Right hindlimb (tissue), 1 donor: ENCODE measurements around the gene TLCD3A.
"Not testable (repeated sequence)": the region's sequence is repeated elsewhere in the genome, so short reads cannot be mapped to it uniquely, and the experiment has no call there.

Experiments
- DNase-seq: peaks from one replicate; pipeline ENCODE4 v3.0.0-alpha.2; 2018

Gene TLCD3A

DNA sequence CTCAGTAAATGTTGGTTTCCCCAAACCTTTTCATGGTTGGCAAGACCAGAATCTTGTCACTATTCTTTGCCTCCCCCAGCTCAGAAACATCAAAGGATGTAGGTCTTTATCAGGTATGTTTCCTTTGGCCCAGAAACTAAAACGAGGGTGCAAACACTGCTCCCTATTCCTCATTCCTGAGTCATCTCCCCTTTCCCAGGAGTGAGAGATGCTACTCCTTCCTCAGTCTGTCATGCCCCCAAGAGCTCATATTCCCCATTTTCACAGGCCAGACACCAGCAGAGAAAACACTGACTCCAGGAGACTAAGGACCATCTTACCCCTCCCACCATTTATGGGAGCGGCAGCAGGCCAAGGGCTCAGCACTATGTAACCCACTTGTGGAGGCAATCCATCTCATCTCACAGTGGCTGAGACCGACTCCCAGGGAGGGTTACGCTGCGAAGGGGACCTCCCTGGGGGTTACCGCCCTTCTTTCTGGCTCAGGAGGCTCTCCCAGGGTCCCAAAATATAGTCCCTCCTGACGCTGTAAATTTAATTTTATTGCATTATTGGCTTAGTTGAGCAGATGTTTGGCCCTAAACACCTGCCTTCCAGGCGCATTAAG, 18.1 kb downstream of the TLCD3A start:
- DNase-seq, result no peak

DNA sequence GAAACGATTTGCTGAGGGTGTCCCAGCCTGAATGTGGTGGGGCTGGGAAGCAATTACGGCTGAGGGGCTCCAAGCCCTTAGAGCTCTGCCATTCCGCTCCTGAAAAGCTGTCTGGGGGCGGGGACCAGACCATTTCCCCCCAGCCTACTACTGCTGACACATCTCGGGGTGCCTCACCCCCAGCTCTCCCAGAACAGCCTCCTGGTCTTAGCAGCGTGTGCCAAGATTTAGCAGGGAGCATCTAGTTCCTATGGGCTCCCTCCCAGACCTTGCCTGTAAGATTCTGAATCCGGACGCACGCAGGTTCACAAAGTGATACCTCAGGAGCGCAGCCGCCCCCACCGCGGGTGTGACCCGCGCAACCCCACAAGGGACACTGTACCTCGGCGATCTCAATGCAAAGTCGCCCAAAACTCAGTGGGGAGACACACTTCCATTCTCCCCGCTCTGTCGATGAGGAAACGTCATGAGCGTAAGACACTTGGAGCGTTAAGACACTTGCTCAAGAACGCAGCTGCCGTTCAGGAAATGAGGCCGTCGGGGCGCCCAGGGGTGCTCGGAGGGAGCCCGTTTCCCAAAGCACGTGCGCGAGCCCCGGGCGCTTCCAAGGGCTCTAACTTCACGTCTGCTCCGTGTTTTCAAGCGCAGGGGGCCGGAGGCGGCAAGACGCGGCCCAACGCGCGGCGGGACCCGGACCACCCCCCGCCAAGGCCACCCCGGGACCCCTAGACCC, 19.0 kb downstream of the TLCD3A start:
- DNase-seq, result peak; percentile 30

DNA sequence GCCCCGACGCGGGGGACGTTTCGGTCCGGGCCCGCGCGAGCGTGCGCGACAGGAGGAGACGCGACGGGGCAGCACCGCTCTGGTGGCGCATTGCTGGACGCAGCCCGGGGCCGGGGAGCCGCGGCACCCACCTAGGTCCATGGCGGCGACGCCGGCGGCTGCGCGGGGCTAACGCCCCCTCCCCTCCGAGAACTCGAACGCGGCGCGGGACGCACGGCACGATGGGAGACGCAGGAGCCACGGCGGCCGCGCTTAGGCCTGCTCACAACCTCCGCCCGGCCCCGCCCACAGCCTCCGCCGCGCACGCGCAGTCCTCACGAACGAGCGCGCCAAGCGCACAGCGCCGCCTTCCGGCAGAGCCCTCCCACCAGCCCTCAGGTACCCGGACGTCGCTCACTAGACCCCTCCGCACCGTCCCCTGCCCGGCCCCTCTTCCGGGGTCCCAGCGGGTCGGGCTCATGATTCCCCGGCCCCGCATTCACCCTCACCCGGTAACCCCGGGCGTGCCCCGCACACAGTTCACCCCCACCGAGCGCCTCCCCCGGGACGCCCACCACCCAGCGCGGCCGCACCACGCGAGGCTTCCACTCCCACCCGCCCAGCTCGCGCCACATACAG, 19.7 kb downstream of the TLCD3A start, which contains the start of gene GEMIN4:
Gene GEMIN4, minus strand, starts transcription at position 263 of the 618 bp plus-strand sequence. Its CDS starts 122 bp downstream, at position 141.
- peak; percentile 96 for DNase-seq

DNA sequence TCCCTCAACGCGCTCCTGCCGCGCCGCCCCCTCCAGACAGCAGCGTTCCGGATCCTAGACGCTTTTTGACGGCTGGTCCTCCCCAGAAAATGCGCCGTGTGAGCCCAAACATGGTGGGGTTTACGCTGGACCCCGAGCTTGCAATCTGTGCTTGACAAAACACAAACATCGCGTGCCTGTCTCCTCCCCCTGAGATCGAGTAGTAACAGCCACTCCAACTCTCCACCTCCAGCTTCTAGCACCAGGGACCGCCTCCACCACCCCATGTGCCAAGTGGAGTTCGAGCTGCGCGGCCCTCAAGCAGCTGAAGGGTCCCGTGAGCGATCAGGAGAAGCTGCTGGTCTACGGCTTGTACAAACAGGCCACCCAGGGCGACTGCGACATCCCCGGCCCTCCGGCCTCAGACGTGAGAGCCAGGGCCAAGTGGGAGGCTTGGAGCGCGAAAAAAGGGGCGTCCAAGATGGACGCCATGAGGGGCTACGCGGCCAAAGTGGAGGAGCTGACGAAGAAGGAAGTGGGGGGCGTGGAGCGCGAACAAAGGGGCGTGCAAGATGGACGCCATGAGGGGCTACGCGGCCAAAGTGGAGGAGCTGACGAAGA, 20.3 kb downstream of the TLCD3A start:
- peak; percentile 85 for DNase-seq

DNA sequence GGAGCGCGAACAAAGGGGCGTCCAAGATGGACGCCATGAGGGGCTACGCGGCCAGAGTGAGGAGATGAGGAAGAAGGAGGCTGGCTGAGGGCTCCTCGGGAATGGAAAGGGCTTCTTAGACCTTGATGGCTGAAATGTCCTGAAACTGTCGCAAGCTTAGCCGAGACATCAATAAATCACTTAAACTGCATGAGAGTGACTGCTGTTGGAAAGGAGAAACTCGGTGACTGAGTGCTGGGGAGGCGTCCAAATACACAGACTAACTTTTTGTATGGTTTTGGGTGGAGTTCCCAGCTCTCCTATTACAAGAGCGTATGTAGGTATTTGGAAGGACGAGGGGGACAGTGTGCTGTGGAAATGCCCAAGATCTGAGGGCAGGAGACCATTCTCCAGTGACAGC, 21.0 kb downstream of the TLCD3A start:
- no peak for DNase-seq

DNA sequence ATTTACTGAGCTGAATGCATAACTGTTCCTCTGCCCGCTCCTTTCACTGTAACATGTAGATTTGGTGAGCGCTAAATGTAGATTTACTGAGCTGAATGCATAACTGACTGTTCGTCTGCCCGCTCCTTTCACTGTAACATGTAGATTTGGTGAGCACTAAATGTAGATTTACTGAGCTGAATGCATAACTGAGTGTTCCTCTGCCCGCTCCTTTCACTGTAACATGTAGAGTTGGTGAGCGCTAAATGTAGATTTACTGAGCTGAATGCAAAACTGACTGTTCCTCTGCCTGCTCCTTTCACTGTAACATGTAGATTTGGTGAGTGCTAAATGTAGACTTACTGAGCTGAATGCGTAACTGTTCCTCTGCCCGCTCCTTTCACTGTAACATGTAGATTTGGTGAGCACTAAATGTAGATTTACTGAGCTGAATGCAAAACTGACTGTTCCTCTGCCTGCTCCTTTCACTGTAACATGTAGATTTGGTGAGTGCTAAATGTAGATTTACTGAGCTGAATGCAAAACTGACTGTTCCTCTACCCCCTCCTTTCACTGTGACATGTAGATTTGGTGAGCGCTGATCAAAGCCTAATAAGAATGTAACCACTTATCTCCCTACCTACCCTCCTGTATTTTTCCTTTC, 23.0 kb downstream of the TLCD3A start:
- DNase-seq, result not testable (repeated sequence)

DNA sequence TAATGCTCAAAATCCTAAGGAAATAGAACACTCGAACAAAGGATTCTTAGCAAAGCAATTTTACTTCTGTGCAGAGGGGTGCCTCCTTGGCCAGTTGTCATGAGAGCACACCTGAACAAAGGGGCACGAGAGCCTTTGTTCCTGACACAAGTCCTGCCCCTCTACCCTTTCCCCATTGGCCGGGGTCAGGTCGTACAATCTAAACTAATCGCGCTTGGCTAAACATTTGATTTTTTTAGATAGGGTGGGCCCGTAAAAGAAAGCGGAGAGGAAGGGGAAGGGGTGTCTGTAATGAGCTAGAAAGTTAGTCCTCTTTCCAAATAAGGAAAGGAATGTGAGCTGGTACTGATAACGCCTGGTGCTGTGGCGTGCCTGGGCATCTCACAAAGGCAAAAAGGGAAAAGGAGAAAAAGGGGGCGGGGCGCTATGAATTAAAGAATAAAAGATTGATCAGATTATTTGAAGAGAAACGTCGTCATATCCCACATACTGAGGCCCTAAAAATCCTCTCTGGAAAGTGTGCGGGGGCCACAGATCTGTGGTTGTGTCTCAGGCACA, 23.7 kb downstream of the TLCD3A start:
- not testable (repeated sequence) for DNase-seq

DNA sequence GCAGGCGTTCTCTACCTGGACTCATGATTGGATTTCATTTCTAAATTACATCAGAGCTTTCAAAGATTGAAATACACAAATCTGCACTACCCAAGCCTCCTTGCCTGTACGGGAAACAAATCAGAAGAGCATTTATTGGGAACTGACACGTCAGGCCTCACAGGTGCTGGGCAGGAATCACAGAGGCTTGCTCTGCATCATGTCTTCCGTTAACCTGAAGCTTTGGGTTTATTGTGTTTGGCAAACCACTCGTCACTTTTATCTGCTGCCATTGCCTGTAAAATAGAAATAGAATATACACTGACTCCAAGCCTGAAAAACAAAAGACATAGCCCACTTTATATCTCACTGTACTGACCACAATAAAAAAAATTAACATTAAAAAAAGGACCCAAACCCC, 27.6 kb downstream of the TLCD3A start:
- DNase-seq, result no peak

DNA sequence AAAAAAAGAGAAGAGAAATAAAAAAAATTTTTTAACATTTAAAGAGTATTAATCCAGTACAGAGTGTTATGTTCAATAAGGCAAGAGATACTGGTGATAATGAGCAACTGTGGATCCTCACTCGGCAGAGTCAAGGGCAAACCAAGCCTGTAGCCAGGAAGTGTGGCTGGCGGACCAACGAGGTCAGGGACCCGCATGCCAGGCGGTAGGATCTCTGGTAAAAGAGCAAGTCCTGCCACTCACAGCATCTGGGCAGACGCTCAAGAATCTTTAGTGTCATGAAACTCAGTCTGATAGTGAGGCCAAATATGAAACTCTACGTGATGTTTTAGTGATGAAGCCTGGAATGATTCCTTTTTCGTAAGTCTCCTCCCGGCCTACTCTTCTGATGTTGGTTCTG, 28.0 kb downstream of the TLCD3A start:
- no peak for DNase-seq

DNA sequence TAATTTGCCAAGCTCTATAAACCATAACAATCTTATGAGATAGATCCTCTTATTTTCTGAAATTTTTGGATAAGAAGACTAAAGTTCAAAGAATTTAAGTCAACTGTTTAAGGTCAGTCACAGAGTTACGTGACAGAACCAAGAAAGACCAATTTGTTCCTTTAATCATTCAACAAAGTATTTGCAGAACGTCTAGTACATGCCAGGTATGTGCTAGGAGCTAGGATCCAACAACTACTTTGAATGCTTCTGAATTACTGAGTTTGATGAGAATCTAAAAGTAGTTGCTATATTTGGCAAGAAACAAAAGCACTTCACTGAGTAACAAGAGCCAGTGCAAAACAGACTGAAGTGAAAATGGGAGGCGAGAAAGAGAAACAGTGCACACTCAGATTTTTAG, 34.7 kb downstream of the TLCD3A start:
- DNase-seq, result no peak

DNA sequence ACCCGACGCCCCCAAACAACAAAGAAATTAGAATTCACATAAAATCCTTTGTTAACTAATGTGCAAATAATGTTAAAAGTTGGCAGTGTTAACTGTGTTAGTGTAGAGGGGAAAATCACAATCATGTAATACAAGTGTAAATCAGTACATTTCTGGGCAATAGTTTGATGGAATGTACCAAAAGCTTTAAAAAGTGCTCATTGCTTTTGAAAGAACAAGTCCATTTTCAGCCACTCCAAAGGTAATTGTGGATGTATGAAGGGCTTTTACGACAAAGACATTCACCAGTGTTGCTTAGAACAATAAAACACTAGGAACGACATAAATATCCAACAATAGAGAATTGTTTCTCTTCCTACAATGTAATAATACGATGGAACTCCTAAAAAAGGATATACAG, 40.6 kb downstream of the TLCD3A start:
- DNase-seq, result no peak

DNA sequence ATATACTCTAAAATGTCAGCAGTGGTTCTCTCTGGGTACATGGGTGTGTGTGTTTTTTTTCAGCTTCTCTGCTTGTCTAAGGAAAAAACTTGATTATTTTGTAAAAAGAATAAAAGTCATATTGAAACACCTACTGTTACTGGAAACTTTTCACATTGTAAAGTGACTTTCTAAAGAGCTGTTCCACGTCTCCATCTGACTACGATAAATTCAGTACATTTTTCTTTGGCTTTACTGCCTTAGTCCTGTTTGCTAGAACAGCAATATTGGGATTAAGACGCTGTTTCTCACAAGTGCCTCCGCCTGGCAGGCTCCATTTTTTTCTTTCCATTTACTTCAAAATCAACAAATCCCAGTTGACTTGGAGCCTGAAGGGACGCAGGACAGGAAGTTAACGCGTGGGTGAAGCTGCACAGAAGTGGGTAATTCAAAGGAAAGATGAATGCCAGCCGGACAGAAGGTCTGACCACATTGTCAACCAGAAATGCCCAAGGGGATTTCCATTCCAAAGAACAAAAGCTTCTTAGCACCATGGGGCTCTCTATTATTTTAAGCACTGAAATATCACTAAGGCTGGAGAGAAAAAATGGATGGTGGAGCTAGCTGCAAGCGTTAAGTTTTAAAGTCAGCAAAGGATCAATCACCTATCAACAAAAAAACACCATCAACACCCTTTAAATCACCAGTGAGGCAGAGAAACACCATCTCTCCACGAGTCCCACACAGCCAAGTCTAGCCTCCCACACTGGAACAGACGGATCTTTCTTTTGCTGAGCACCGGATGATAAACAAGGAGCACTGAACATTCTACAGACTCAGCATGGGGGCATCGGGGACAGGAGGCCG, 41.3 kb downstream of the TLCD3A start:
- DNase-seq, result no peak

DNA sequence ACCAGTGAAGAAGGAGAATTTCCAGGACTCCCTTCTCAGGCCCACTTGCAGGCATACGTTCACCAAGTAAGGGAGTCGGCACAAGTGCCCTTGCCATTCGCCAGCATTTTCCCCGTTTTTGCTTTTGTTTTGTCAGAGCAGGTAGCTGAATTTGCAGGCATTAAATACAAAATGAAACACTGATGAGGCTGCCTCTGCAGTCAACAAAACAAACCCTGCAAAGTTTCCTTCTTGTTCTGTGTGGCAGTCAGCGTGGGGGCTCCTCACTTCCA, 41.9 kb downstream of the TLCD3A start:
- no peak for DNase-seq

DNA sequence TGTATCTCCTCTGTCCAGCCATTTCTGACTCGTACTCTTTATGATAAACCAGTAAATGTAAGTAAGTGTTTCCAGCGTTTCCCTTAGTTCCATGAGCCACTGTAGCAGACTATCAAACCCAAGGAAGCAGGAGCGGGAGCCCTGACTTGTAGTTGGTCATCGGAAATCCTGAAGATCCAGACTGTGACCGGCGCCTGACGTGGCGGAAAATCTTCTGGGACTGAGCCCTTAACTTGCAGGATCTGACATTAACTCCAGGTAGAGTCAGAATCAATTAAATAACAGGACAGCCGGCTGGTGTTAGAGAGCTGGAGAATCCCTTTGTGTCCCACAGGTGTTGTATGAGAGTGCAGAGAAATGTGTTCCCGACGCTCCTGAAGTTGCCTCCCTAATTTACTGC, 45.7 kb downstream of the TLCD3A start:
- no peak for DNase-seq

DNA sequence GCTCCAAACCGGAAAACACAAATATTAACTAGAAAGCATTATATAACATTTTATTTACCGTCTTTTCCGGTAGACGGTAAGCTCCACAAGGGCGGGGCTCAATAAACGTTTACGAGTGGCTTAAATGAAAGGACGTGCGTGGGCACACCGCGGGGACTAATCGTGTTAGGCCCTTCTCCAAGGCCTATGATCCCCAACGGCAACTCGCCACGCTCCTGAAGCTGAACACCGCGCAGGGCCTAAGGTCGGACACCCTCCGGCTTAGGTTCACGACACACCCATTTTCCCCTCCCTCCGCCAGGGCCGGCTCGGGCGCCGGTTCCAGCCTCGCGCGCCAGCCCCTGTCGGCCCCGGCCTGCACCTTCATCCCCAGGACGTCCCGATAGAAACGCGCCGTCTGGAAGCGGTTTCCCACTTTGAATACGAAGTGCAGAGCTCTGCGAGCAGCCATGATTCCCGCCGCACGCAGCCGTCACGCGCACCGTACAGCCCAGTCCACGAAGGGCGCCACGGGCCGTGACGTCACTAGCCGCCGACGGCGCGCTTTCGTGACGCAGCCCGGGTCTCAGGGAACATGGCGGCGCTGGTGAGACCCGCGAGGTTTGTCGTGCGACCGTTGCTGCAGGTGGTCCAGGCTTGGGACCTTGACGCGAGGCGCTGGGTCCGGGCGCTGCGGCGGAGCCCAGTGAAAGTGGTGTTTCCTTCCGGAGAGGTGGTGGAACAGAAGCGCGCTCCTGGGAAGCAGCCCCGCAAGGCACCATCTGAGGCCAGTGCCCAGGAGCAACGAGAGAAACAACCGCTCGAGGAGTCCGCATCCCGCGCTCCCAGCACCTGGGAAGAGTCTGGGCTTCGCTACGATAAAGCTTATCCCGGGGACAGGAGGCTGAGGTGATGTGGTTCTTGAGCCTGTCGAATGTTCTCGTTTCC, 49.7 kb downstream of the TLCD3A start, which contains the start of the genes GLOD4 and MRM3:
Gene GLOD4, minus strand, starts transcription at position 476 of the 927 bp plus-strand sequence. Its CDS starts 25 bp downstream, at position 451.
Gene MRM3, plus strand, starts transcription at position 549 of the 927 bp plus-strand sequence. Its CDS starts 26 bp downstream, at position 575.
- peak; percentile 95 for DNase-seq

DNA sequence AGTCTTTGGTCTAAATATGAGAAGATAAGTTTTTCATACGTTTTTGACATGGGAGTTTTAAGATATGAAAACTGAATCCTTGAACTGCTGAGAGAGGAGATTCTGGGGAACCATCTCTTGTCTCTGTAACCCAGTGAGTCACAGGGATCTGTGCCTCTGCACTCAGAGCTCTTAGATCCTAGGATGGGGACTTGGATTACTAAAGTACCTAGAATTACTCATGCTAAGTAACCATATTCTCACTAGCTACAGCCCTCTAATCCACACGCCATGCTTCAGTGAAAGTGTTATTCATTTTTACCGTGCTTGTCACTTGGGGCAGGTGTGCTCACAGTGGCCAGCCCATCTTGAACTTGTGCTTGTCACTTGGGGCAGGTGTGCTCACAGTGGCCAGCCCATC, 51.7 kb downstream of the TLCD3A start:
- no peak for DNase-seq

DNA sequence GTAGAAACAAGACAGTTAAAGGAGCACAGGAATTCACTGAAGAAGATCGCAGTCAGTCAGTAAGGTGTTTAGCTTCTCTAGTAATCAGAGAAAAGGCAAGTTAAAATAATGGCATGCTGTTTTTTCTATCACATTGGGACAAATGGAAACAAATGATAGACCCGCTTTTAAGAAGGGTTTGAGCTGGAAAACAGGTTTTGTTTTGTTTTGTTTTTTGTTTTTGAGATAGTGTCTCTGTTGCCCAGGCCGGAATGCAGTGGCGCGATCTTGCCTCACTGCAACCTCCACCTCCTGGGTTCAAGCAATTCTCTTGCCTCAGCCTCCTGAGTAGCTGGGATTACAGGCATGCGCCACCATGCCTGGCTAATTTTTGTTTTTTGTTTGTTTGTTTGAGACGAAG, 53.5 kb downstream of the TLCD3A start:
- not testable (repeated sequence) for DNase-seq

DNA sequence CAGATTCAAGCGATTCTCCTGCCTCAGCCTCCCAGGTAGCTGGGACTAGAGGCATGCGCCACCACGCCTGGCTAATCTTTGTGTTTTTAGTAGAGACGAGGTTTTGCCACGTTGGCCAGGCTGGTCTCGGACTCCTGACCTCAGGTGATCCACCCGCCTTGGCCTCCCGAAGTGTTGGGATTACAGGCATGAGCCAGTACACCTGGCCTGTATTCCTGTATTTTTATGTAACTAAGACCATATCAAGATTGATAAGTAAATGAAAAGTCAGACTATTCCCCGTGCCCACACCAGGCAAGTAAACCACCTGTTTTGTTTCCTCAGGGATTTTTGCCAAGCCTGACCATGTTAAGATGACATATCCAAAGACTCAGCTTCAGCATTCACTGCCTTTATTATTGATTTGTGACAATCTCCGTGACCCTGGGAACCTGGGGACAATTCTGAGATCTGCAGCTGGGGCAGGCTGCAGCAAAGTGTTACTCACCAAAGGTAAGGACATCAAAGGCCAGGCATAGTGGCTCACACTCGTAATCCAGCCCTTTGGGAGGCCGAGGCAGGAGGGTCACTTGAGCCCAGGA, 55.3 kb downstream of the TLCD3A start:
- DNase-seq, result no peak

DNA sequence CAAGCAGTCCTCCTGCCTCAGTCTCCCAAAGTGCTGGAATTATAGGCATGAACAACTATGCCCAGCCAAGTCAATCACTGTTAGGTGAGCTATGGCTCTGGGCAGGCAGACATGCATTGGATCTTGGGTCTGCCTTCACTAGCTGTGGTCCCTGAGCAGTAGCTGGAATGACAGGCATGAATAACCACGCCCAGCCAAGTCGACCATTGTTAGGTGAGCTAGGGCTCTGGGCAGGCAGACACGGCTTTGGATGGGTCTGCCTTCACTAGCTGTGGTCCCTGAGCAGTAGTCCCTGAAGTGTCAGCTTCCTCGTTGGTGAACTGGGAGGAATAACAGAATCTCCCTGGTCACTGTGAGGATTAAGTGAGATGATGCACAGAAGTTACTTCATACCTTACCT, 56.2 kb downstream of the TLCD3A start:
- no peak for DNase-seq

DNA sequence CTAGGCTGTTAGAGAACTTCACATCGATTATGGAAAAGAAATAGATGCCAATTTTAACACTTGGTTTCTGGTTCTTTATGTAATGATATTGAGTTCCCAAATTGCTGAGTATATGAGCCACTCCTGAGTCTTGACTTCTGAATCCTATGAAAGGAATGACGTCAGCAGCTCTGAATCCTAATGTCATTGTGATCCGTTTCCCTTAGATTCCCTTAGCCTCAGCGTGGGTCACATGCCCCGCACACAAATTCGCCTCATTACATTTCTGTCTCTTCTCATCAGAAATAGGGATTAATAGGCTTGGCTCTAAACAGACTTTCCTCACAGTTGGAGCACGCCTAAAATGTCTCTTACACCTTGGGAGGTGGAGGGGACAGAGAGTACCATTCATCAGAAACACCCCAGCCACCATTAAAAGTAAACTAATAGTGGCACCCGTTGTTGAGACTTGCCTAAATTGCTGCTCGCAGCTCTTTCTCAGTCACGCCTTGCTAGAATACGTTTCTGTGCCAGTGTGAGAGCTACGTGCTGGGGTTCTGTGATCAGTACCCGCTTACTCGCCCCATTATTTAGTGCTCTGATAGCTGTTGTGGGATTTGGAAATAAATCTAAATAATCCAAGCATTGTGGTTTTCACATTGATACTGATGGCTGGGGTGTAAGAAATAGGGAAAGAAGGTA, 56.9 kb downstream of the TLCD3A start:
- no peak for DNase-seq
